ENCODE data around the gene SHROOM2. TPM values are rescaled to one million over a fixed set of nuclear protein-coding genes. Genes with fewer than 3 reads are reported as not detected.
A peak's percentile ranks its signal among the peaks of the same experiment; 100 is the strongest.

Gene SHROOM2
- total RNA-seq, 2 donors from 2014 or later = 14.4 to 15.4 TPM

- Mint-ChIP-seq H3K4me1 (peaks cover 3% of the 10 kb centered on the region), H3K36me3 (ENCODE audit: low read depth) (peaks cover 7% of the 10 kb centered on the region), H3K27me3 (ENCODE audit: insufficient read depth) (no peaks in the 10 kb centered on the region), H3K4me3 (no peak overlapping the region), H3K9me3 (peaks cover 45% of the 10 kb centered on the region), H3K27ac (no peak overlapping the region)
- Histone ChIP-seq H3K36me3 (ENCODE audit: control insufficient read depth, insufficient read depth, low read length) (no peaks in the 10 kb centered on the region), H3K4me1 (ENCODE audit: control insufficient read depth, insufficient read depth, low read length) (no peaks in the 10 kb centered on the region), H3K9me3 (ENCODE audit: control insufficient read depth, low read length) (no peaks in the 10 kb centered on the region), H3K27me3 (ENCODE audit: control insufficient read depth, insufficient read depth, low read length, poor library complexity, severe bottlenecking) (no peaks in the 10 kb centered on the region), H3K27ac (ENCODE audit: low read depth, low read length) (peak overlapping the region; percentile 85), H3K9ac (ENCODE audit: extremely low read depth, low read length, poor library complexity, severe bottlenecking) (no peak overlapping the region), H3K4me3 (ENCODE audit: low read length) (no peak overlapping the region)
- WGBS, 2 experiments (ENCODE audit: insufficient coverage in 1 of 2, insufficient read length in 1 of 2) = 72 to 79% methylated on average over 14 to 31 of the region's 31 CpGs
- TF ChIP-seq CTCF (conservative IDR thresholded peaks at IDR 0.05) = no peak
- DNase-seq = peak; percentile 66
These were observed 126.3 kb downstream of the SHROOM2 start for GRCh38 chrX:9912351-9913145.

GRCh38 chrX:9913146-9913433 lies 126.9 kb downstream of the SHROOM2 start:
- Histone ChIP-seq H3K36me3 (ENCODE audit: control insufficient read depth, insufficient read depth, low read length) (no peaks in the 10 kb centered on the region), H3K9me3 (ENCODE audit: control insufficient read depth, low read length) (no peaks in the 10 kb centered on the region), H3K27me3 (ENCODE audit: control insufficient read depth, insufficient read depth, low read length, poor library complexity, severe bottlenecking) (no peaks in the 10 kb centered on the region), H3K27ac (ENCODE audit: low read depth, low read length) (peak overlapping the region; percentile 85), H3K4me3 (ENCODE audit: low read length) (no peak overlapping the region), H3K9ac (ENCODE audit: extremely low read depth, low read length, poor library complexity, severe bottlenecking) (no peak overlapping the region), H3K4me1 (ENCODE audit: control insufficient read depth, insufficient read depth, low read length) (no peaks in the 10 kb centered on the region)
- H3K9me3 Mint-ChIP-seq = peaks cover 44% of the 10 kb centered on the region
- H3K4me1 Mint-ChIP-seq = peaks cover 3% of the 10 kb centered on the region
- H3K27ac Mint-ChIP-seq = no peak overlapping the region
- TF ChIP-seq CTCF (conservative IDR thresholded peaks at IDR 0.05) = no peak
- no peak for DNase-seq
- H3K4me3 Mint-ChIP-seq = no peak overlapping the region
- H3K36me3 Mint-ChIP-seq (ENCODE audit: low read depth) = peaks cover 7% of the 10 kb centered on the region
- no peaks in the 10 kb centered on the region for H3K27me3 Mint-ChIP-seq (ENCODE audit: insufficient read depth)
- 97 to 100% methylated on average over 1 to 4 of the region's 4 CpGs for WGBS, 2 experiments (ENCODE audit: insufficient coverage in 1 of 2, insufficient read length in 1 of 2)

GRCh38 chrX:9917861-9918260 lies 131.6 kb downstream of the SHROOM2 start:
- H3K9me3 ChIP-seq (ENCODE audit: control insufficient read depth, low read length) = no peaks in the 10 kb centered on the region
- no peak overlapping the region for H3K27ac Mint-ChIP-seq
- no peak for TF ChIP-seq CTCF (conservative IDR thresholded peaks at IDR 0.05)

More at GRCh38 chrX:9917861-9918260, 131.6 kb downstream of the SHROOM2 start:
- no peaks in the 10 kb centered on the region for H3K4me1 Mint-ChIP-seq
- DNase-seq = no peak
- Histone ChIP-seq H3K27me3 (ENCODE audit: control insufficient read depth, insufficient read depth, low read length, poor library complexity, severe bottlenecking) (no peaks in the 10 kb centered on the region), H3K27ac (ENCODE audit: low read depth, low read length) (no peak overlapping the region), H3K36me3 (ENCODE audit: control insufficient read depth, insufficient read depth, low read length) (no peaks in the 10 kb centered on the region), H3K4me1 (ENCODE audit: control insufficient read depth, insufficient read depth, low read length) (no peaks in the 10 kb centered on the region), H3K4me3 (ENCODE audit: low read length) (no peak overlapping the region), H3K9ac (ENCODE audit: extremely low read depth, low read length, poor library complexity, severe bottlenecking) (no peak overlapping the region)
- H3K9me3 Mint-ChIP-seq = peaks cover 47% of the 10 kb centered on the region
- WGBS, 2 experiments (ENCODE audit: insufficient coverage in 1 of 2, insufficient read length in 1 of 2) = 92% methylated on average over 5 of the region's 5 CpGs; no CpG with 5 or more reads in 1 of the 2 experiments
- H3K4me3 Mint-ChIP-seq = no peak overlapping the region
- H3K27me3 Mint-ChIP-seq (ENCODE audit: insufficient read depth) = no peaks in the 10 kb centered on the region
- H3K36me3 Mint-ChIP-seq (ENCODE audit: low read depth) = peaks cover 4% of the 10 kb centered on the region
